ENCODE results near the gene PCDHGC5.

PCDHGC5 gene

GRCh38 chr5:141488591-141489561 lies at the start of gene PCDHGC5:
Gene PCDHGC5, plus strand, starts transcription at chr5:141489081. Its CDS starts 160 bp downstream, at chr5:141489241.
- DNase-seq (ENCODE audit: low read depth): peak; percentile 82

GRCh38 chr5:141439411-141440141 lies 49.3 kb upstream of the PCDHGC5 start:
- no peak for DNase-seq (ENCODE audit: low read depth)

GRCh38 chr5:141440341-141440740 lies 48.5 kb upstream of the PCDHGC5 start:
- DNase-seq (ENCODE audit: low read depth): no peak

GRCh38 chr5:141441571-141442170 lies 47.2 kb upstream of the PCDHGC5 start:
- DNase-seq (ENCODE audit: low read depth): no peak

GRCh38 chr5:141465351-141465750 lies 23.5 kb upstream of the PCDHGC5 start:
- DNase-seq (ENCODE audit: low read depth): no peak

- DNase-seq (ENCODE audit: low read depth): peak; percentile 97
Measured at GRCh38 chr5:141475625-141476131, 13.2 kb upstream of the PCDHGC5 start, which contains the start of gene PCDHGC3. Gene PCDHGC3, plus strand, starts transcription at chr5:141475966. Its CDS starts 151 bp downstream, at chr5:141476117.

- DNase-seq (ENCODE audit: low read depth): peak; percentile 81
Measured at GRCh38 chr5:141476132-141476911, 12.6 kb upstream of the PCDHGC5 start.

GRCh38 chr5:141477044-141477575 lies 11.8 kb upstream of the PCDHGC5 start:
- DNase-seq (ENCODE audit: low read depth): no peak

- no peak for DNase-seq (ENCODE audit: low read depth)
Measured at GRCh38 chr5:141477815-141478214, 11.1 kb upstream of the PCDHGC5 start.

GRCh38 chr5:141478321-141478945 lies 10.4 kb upstream of the PCDHGC5 start:
- no peak for DNase-seq (ENCODE audit: low read depth)

- DNase-seq (ENCODE audit: low read depth): no peak
Measured at GRCh38 chr5:141479776-141480175, 9.1 kb upstream of the PCDHGC5 start.

- no peak for DNase-seq (ENCODE audit: low read depth)
Measured at GRCh38 chr5:141483902-141484301, 5.0 kb upstream of the PCDHGC5 start.

GRCh38 chr5:141484310-141484640 lies 4.6 kb upstream of the PCDHGC5 start:
- no peak for DNase-seq (ENCODE audit: low read depth)

- no peak for DNase-seq (ENCODE audit: low read depth)
Measured at GRCh38 chr5:141484641-141485311, 4.1 kb upstream of the PCDHGC5 start, which contains the start of gene PCDHGC4. Gene PCDHGC4, plus strand, starts transcription at chr5:141485030. Its CDS starts 144 bp downstream, at chr5:141485174.

- DNase-seq (ENCODE audit: low read depth): no peak
Measured at GRCh38 chr5:141485321-141486055, 3.4 kb upstream of the PCDHGC5 start.

- DNase-seq (ENCODE audit: low read depth): no peak
Measured at GRCh38 chr5:141486091-141486490, 2.8 kb upstream of the PCDHGC5 start.

GRCh38 chr5:141487131-141487530 lies 1.8 kb upstream of the PCDHGC5 start:
- DNase-seq (ENCODE audit: low read depth): no peak

- no peak for DNase-seq (ENCODE audit: low read depth)
Measured at GRCh38 chr5:141489841-141490240, 960 bp downstream of the PCDHGC5 start.

GRCh38 chr5:141490271-141490670 lies 1.4 kb downstream of the PCDHGC5 start:
- DNase-seq (ENCODE audit: low read depth): no peak
